Vagina (tissue), 2 donors: ENCODE data around the gene SRL.
A peak's percentile ranks its signal among the peaks of the same experiment; 100 is the strongest.

Experiments used
- CTCF ChIP-seq, 3 experiments: fragments of 450-650 bp in 2 of 3; fragments of 200-600 bp in 1 of 3; sonication (generic) in 1 of 3; IDR thresholded peaks; one replicate each; pipeline ENCODE4 v1.5.1; 2017 to 2019; ENCODE audit warnings: antibody characterized with exemption in 3 of 3, mild to moderate bottlenecking in 2 of 3, moderate library complexity in 2 of 3
- POLR2A ChIP-seq, 2 donors: fragments of 450-650 bp; IDR thresholded peaks; one replicate each; pipeline ENCODE4 v1.6.1; 2017; ENCODE audit warnings: antibody characterized with exemption in 2 of 2, mild to moderate bottlenecking in 2 of 2, moderate library complexity in 2 of 2
- POLR2AphosphoS5 ChIP-seq, 2 donors: sonication (generic); formaldehyde crosslinking; IDR thresholded peaks; one replicate each; pipeline ENCODE4 v1.9.0; 2017; ENCODE audit warnings: antibody characterized with exemption in 2 of 2, mild to moderate bottlenecking in 2 of 2, low read depth in 1 of 2; ENCODE audit not compliant: insufficient read depth in 1 of 2

DNA sequence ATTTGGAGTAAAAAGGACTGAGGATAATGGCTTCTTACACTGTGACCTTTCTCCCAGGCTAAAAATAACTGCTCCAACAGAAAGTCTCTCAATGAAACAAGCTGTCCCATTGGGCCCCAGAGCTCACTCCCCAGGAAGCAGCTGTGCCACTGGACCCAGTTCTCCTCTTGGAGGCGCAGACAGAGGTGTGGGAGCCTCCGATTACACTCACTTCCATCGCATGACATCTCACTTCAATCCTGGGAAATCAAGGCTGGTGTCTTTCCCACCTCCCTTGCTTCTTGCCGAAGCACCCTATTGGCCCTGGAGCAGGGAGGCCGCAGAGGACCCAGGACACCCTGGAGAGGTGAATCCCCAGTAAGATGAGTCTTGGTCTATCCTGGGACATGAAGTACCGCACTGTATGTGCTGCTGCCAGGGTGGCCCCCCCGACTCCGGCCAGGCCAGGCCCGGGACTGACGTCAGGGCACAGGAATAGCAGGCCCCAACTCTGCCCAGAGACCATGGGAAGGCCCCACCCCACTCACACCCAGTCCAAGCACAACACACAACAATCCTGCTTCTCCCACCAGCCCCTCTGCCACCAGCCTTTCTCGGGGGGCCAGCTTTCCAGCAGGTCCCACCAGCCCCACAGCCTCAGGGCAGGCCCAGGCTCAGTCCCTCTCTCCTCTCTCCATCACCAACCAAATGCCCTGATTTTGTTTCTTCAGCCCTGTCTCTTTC is 29.5 kb downstream of the SRL start:
- TF ChIP-seq CTCF (IDR thresholded peaks at IDR 0.05) (no peak), POLR2A (IDR thresholded peaks at IDR 0.05) (no peak), POLR2AphosphoS5 (IDR thresholded peaks at IDR 0.05; ENCODE audit: insufficient read depth in 1 of 2, low read depth in 1 of 2) (peak in 1 of 2 donors; percentile 32)
